Right renal pelvis (tissue), 4 donors: ENCODE data around the gene TMCC1. TPM values are rescaled to one million over a fixed set of nuclear protein-coding genes. Genes with fewer than 3 reads are reported as not detected.

ENCODE experiments used
- DNase-seq, 4 donors: peaks; one replicate each; pipeline ENCODE4 v3.0.0-alpha.2; 2013; ENCODE audit warnings: low read depth in 4 of 4, low spot score in 3 of 4, missing footprints in 1 of 4
- polyA plus RNA-seq, 4 donors: library from polyadenylated mRNA; unstranded; fragments of 120-200 nt; gene quantifications; one replicate each; pipeline ENCODE4 v1.2.1, GENCODE V29; 2013; ENCODE audit not compliant: insufficient read length in 4 of 4

The TMCC1 gene
- polyA plus RNA-seq, 4 donors, result 24.5 to 27.6 (median 26.3) TPM

- DNase-seq, result no peak
Observed at GRCh38 chr3:129603991-129604749, 289.3 kb downstream of the TMCC1 start.

DNA sequence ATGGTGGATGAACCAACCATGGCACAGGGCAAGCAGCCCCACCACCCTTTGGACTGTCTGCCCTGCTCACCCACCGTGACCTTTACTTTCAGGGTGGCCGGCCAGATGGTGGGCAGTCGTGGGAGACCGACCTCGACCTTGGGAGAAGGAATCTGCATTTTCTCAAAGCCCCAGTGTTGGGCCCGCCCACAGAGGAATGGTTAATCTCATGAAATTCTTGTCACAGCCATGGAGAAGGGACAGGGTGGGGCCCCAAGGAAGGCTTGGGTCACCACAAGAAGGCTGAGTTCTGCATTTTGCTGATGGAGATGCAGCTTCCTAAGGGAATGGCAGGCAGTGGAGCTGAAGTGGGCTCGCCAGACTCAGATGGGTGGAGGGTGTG is 290.0 kb downstream of the TMCC1 start:
- DNase-seq, result no peak

- no peak for DNase-seq
Observed at GRCh38 chr3:129602730-129603560, 290.6 kb downstream of the TMCC1 start.

GRCh38 chr3:129602309-129602708 is 291.2 kb downstream of the TMCC1 start:
- DNase-seq, result no peak

DNA sequence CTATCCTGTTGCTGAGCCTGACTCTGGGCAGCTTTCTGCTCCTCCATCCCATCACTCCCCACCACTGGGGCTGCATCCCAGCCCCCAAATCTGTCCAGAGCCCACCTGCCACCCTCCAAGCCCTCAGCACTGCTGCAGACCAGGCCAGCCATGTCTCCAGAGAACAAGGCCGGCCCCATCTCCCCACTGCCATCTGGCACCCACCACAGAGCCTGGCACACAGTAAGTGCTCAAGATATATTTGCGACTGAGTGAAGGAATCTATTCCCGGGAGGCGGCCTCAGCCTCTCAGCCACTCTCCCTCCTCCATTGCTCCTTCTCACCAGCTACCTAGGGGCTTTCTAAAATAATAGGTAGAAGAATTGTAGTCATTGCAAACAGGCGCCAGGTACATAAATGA is 291.8 kb downstream of the TMCC1 start:
- DNase-seq, result no peak

DNA sequence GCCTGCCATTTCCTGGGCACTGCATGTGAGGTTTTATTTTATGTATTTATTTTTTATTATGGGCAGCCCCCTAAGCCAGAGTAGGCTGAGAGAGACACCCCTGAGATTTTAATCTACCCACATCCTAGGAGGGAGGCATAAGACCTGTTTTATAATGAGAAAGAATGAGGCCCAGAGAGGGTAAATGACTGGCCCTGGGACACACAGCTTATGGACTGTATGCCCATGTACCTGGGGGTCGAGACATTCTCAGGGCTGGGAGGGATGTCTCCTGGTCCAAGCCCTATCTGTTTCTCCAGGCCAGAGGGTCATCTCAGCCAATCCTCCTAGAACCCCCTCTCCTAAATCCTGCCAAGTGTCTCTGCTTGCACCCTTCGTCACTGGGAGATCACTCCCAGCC is 293.2 kb downstream of the TMCC1 start:
- DNase-seq, result no peak

- DNase-seq, result no peak
Observed at GRCh38 chr3:129599607-129600006, 293.9 kb downstream of the TMCC1 start.

- no peak for DNase-seq
Observed at GRCh38 chr3:129599073-129599472, 294.4 kb downstream of the TMCC1 start.

- DNase-seq, result no peak
Observed at GRCh38 chr3:129598484-129598883, 295.0 kb downstream of the TMCC1 start.

GRCh38 chr3:129598000-129598381 is 295.5 kb downstream of the TMCC1 start:
- no peak for DNase-seq

Other genes with a start within 250 kb of the TMCC1 start
- under 1 TPM; 0.28 to 0.99 (median 0.41) TPM for gene TRH, start 81.0 kb upstream of the TMCC1 start, polyA plus RNA-seq
- 1 to 10 TPM; 1.5 to 2.1 (median 1.7) TPM for gene ALG1L2, start 188.1 kb upstream of the TMCC1 start, polyA plus RNA-seq